ENCODE measurements around the gene MTR. TPM values are rescaled to one million over a fixed set of nuclear protein-coding genes. Genes with fewer than 3 reads are reported as not detected.

Gene MTR
- polyA plus RNA-seq, 2 of the 4 experiments (the other 2 are of a cell fraction): 6.2 to 12.7 TPM

GRCh38 chr1:236815941-236816340 lies 20.8 kb downstream of the MTR start (continued):
- TF ChIP-seq FOSL2 (IDR thresholded peaks at IDR 0.05) (no peak), FOSL2 (CRISPR knock-in tag; IDR thresholded peaks at IDR 0.05) (no peak), MAZ (IDR thresholded peaks at IDR 0.05; ENCODE audit: borderline replicate concordance, low read depth, low read length) (no peak), RNF2 (IDR thresholded peaks at IDR 0.05; ENCODE audit: borderline replicate concordance, low read depth) (no peak), SREBF2 (IDR thresholded peaks at IDR 0.05) (no peak), RCOR1 (IDR thresholded peaks at IDR 0.05; ENCODE audit: low read depth, low read length) (no peak)

GRCh38 chr1:236819856-236820255 lies 24.8 kb downstream of the MTR start:
- 95% methylated on average over 9 of the region's 9 CpGs for WGBS (ENCODE audit: missing lambda C conversion rate)
- no peak for FAIRE-seq
- no peak for DNase-seq (ENCODE audit: low read depth in 1 of 2, low spot score in 1 of 2)
- TF ChIP-seq MYC (IDR thresholded peaks at IDR 0.05; ENCODE audit: borderline replicate concordance, low read length) (no peak), HMGXB4 (CRISPR knock-in tag; IDR thresholded peaks at IDR 0.05; ENCODE audit: borderline replicate concordance) (no peak), HOXB5 (CRISPR knock-in tag; IDR thresholded peaks at IDR 0.05) (no peak), EP300 (IDR thresholded peaks at IDR 0.05) (no peak), RARB (CRISPR knock-in tag; IDR thresholded peaks at IDR 0.05) (no peak), HDAC2 (IDR thresholded peaks at IDR 0.05) (no peak), USF2 (IDR thresholded peaks at IDR 0.05) (no peak), POLR2A (IDR thresholded peaks at IDR 0.05; ENCODE audit: low read length) (no peak), ESRRA (IDR thresholded peaks at IDR 0.05; ENCODE audit: borderline replicate concordance, low read length) (no peak), KDM1A (IDR thresholded peaks at IDR 0.05; ENCODE audit: low read depth) (no peak), RNF2 (IDR thresholded peaks at IDR 0.05; ENCODE audit: borderline replicate concordance, low read depth) (no peak), FOXS1 (CRISPR knock-in tag; IDR thresholded peaks at IDR 0.05) (no peak), ELK1 (IDR thresholded peaks at IDR 0.05; ENCODE audit: low read depth, low read length) (no peak), SREBF2 (IDR thresholded peaks at IDR 0.05) (no peak)
- H3K27ac ChIP-seq: no peak overlapping the region
- ATAC-seq: no peak
- H3K4me3 ChIP-seq: no peak overlapping the region
- H3K9me3 ChIP-seq: no peaks in the 10 kb centered on the region
- CTCF ChIA-PET: interaction anchor here (0.6 kb wide), 1 partner anchor 30 kb away, joined by 3 read pairs; no protein-coding TSS in a partner anchor
- POLR2A ChIA-PET: no interaction called here
- H3K4me1 ChIP-seq: no peaks in the 10 kb centered on the region
- H3K4me2 ChIP-seq: no peak overlapping the region

- ChIA-PET CTCF (interaction anchor here (0.7 kb wide), 1 partner anchor 70 kb away, joined by 3 read pairs; no protein-coding TSS in a partner anchor), POLR2A (no interaction called here)
- TF ChIP-seq ZSCAN20 (CRISPR knock-in tag; IDR thresholded peaks at IDR 0.05): no peak
- no peak for TF ChIP-seq ATOH8 (CRISPR knock-in tag; IDR thresholded peaks at IDR 0.05; ENCODE audit: low read depth)
- no peak for TF ChIP-seq EHF (CRISPR knock-in tag; IDR thresholded peaks at IDR 0.05)
- no peak for TF ChIP-seq HOXB5 (CRISPR knock-in tag; IDR thresholded peaks at IDR 0.05)
- no peak for TF ChIP-seq CEBPB (IDR thresholded peaks at IDR 0.05)
- TF ChIP-seq MAX (IDR thresholded peaks at IDR 0.05): no peak
- FAIRE-seq (no peak), ATAC-seq (no peak), DNase-seq (ENCODE audit: low read depth in 1 of 2, low spot score in 1 of 2) (no peak)
- Histone ChIP-seq H3K9me3 (no peaks in the 10 kb centered on the region), H3K27ac (no peak overlapping the region), H3K4me2 (no peak overlapping the region), H3K4me1 (no peaks in the 10 kb centered on the region), H3K4me3 (no peak overlapping the region)
- 84% methylated on average over 6 of the region's 6 CpGs for WGBS (ENCODE audit: missing lambda C conversion rate)
Observed at GRCh38 chr1:236821091-236821627, 26.1 kb downstream of the MTR start.
